Body of pancreas (tissue), 4 donors: Measurements from ENCODE around the gene RASAL1.

Experiments
- CTCF ChIP-seq, 7 experiments: fragments of 450-650 bp in 4 of 7; fragments of 200-600 bp in 3 of 7; sonication (generic) in 3 of 7; IDR thresholded peaks; one replicate each; pipeline ENCODE4 v1.5.1; 2016 to 2019; ENCODE audit warnings: antibody characterized with exemption in 7 of 7
- POLR2A ChIP-seq, 3 donors: fragments of 450-650 bp; IDR thresholded peaks; one replicate each; pipeline ENCODE4 v1.6.1; 2016; ENCODE audit warnings: antibody characterized with exemption in 3 of 3, mild to moderate bottlenecking in 2 of 3

- TF ChIP-seq CTCF (IDR thresholded peaks at IDR 0.05) (no peak), POLR2A (IDR thresholded peaks at IDR 0.05) (no peak)
Observed at GRCh38 chr12:113134521-113134951, 1.0 kb downstream of the RASAL1 start.
